IMR-90 (cell line): ENCODE data around the gene ZNF593. TPM values are rescaled to one million over a fixed set of nuclear protein-coding genes. Genes with fewer than 3 reads are reported as not detected.

Source experiments
- ATAC-seq: fragments of 200-7000 bp; cut with Tn5 transposase; 2 replicates; pipeline ENCODE4 v1.9.1; 2020; ENCODE audit warnings: low read depth, mild to moderate bottlenecking, moderate library complexity
- BruUV-seq: library from RNA; stranded (reverse); fragments of 400-500 nt; replicated peaks from 2 replicates; lab custom pipeline; 2021; lab: Mats Ljungman, UMichigan
- CTCF ChIA-PET: fragments of 300-600 bp; formaldehyde crosslinking; extraction: SDS; loops from one replicate; lab custom pipeline; 2021; ENCODE audit warnings: antibody characterized with exemption; lab: Yijun Ruan, JAX
- POLR2A ChIA-PET: fragments of 300-600 bp; sonication (Branson Sonifier 250); formaldehyde crosslinking; loops from one replicate; lab custom pipeline; 2022; ENCODE audit warnings: antibody characterized with exemption; ENCODE audit not compliant: unreplicated experiment; lab: Charles Lee
- DNase-seq: peaks from one replicate; pipeline ENCODE4 v3.0.0; 2013
- H2AFZ ChIP-seq: replicated peaks from 2 replicates; pipeline ENCODE3; 2013; ENCODE audit warnings: low read length, mild to moderate bottlenecking; ENCODE audit not compliant: poor library complexity
- H2AK5ac ChIP-seq: 2 replicates; pipeline ENCODE4 v1.6.1; 2013; ENCODE audit warnings: low read depth, low read length, inconsistent platforms
- H2AK9ac ChIP-seq: replicated peaks from 2 replicates; pipeline ENCODE3; 2013; ENCODE audit warnings: mild to moderate bottlenecking, low read depth, low read length, moderate library complexity; ENCODE audit not compliant: poor library complexity
- H2BK120ac ChIP-seq: 2 replicates; pipeline ENCODE4 v1.6.1; 2013; ENCODE audit warnings: low read depth, low read length, inconsistent platforms
- H2BK15ac ChIP-seq: 3 replicates; pipeline ENCODE4 v1.6.1; 2013; ENCODE audit warnings: low read depth, low read length, inconsistent platforms
- H2BK20ac ChIP-seq: 2 replicates; pipeline ENCODE4 v1.6.1; 2013; ENCODE audit warnings: low read depth, mild to moderate bottlenecking, inconsistent platforms, low read length, moderate library complexity
- H2BK5ac ChIP-seq: 2 replicates; pipeline ENCODE4 v1.6.1; 2013; ENCODE audit warnings: mild to moderate bottlenecking, low read depth, low read length, inconsistent platforms; ENCODE audit not compliant: poor library complexity, severe bottlenecking
- H3K14ac ChIP-seq: replicated peaks from 2 replicates; pipeline ENCODE4 v1.6.1; 2013; ENCODE audit warnings: low read depth, low read length, inconsistent platforms
- H3K18ac ChIP-seq: 2 replicates; pipeline ENCODE4 v1.6.1; 2013; ENCODE audit warnings: low read depth, low read length, control low read depth
- H3K23ac ChIP-seq: 2 replicates; pipeline ENCODE4 v1.6.1; 2013; ENCODE audit warnings: low read depth, low read length, inconsistent platforms
- H3K27ac ChIP-seq: 2 replicates; pipeline ENCODE4 v1.5.1; 2013; ENCODE audit warnings: mild to moderate bottlenecking, control low read depth, low read length; ENCODE audit not compliant: insufficient read depth
- H3K27me3 ChIP-seq: 2 replicates; pipeline ENCODE4 v1.6.1; 2013; ENCODE audit warnings: low read length; ENCODE audit not compliant: control insufficient read depth, insufficient read depth
- H3K36me3 ChIP-seq: 2 replicates; pipeline ENCODE4 v1.6.1; 2013; ENCODE audit warnings: low read length, mixed read lengths; ENCODE audit not compliant: control insufficient read depth, insufficient read depth
- H3K4ac ChIP-seq: 2 replicates; pipeline ENCODE4 v1.6.1; 2013; ENCODE audit warnings: low read depth, low read length, inconsistent platforms
- H3K4me1 ChIP-seq: 2 replicates; pipeline ENCODE4 v1.6.1; 2013; ENCODE audit warnings: low read length, mixed read lengths; ENCODE audit not compliant: control insufficient read depth, insufficient read depth
- H3K4me2 ChIP-seq: 2 replicates; pipeline ENCODE4 v1.6.1; 2013; ENCODE audit warnings: low read depth, mild to moderate bottlenecking, control low read depth, low read length, moderate library complexity
- H3K4me3 ChIP-seq: 2 replicates; pipeline ENCODE4 v1.5.1; 2013; ENCODE audit warnings: low read depth, mild to moderate bottlenecking, control low read depth, low read length, moderate library complexity; ENCODE audit not compliant: insufficient read depth
- H3K56ac ChIP-seq: 2 replicates; pipeline ENCODE4 v1.6.1; 2013; ENCODE audit warnings: low read length, inconsistent platforms; ENCODE audit not compliant: insufficient read depth; ENCODE audit errors: extremely low read depth
- H3K79me1 ChIP-seq, 2 experiments: 2 replicates each; pipeline ENCODE4 v1.6.1; 2013; ENCODE audit warnings: low read length in 2 of 2, inconsistent platforms in 1 of 2, low read depth in 1 of 2
- H3K9ac ChIP-seq: 2 replicates; pipeline ENCODE4 v1.6.1; 2013; ENCODE audit warnings: low read depth, low read length, control low read depth
- H3K9me1 ChIP-seq: 2 replicates; pipeline ENCODE4 v1.6.1; 2013; ENCODE audit warnings: low read length, inconsistent platforms; ENCODE audit not compliant: insufficient read depth
- H3K9me3 ChIP-seq: 2 replicates; pipeline ENCODE4 v1.6.1; 2013; ENCODE audit warnings: low read length; ENCODE audit not compliant: control insufficient read depth, insufficient read depth
- H4K20me1 ChIP-seq: 2 replicates; pipeline ENCODE4 v1.6.1; 2013; ENCODE audit warnings: low read length, inconsistent platforms; ENCODE audit not compliant: insufficient read depth
- H4K5ac ChIP-seq: 2 replicates; pipeline ENCODE4 v1.6.1; 2013; ENCODE audit warnings: mild to moderate bottlenecking, low read depth, low read length, control low read depth
- H4K8ac ChIP-seq, 2 experiments: 2 replicates each; pipeline ENCODE4 v1.6.1; 2013; ENCODE audit warnings: low read depth in 2 of 2, low read length in 2 of 2, control low read depth in 1 of 2, inconsistent platforms in 1 of 2
- H4K91ac ChIP-seq: 2 replicates; pipeline ENCODE4 v1.6.1; 2013; ENCODE audit warnings: low read depth, low read length, inconsistent platforms; ENCODE audit not compliant: insufficient read depth
- FOS ChIP-seq: fragments of 150-350 bp; IDR thresholded peaks from 2 replicates; pipeline ENCODE4 v1.6.1; 2016; ENCODE audit warnings: low read depth, low read length
- MAFK ChIP-seq: IDR thresholded peaks from 2 replicates; pipeline ENCODE4 v1.6.1; 2012; ENCODE audit warnings: low read depth, low read length, improper control_type of control experiment
- RAD21 ChIP-seq: IDR thresholded peaks from 2 replicates; pipeline ENCODE4 v1.6.1; 2012; ENCODE audit warnings: low read length, improper control_type of control experiment
- RCOR1 ChIP-seq: IDR thresholded peaks from 2 replicates; pipeline ENCODE4 v1.6.1; 2012; ENCODE audit warnings: mild to moderate bottlenecking, low read length, improper control_type of control experiment; ENCODE audit not compliant: insufficient replicate concordance
- WGBS, 2 experiments: methylation state at CpG; one replicate each; pipeline versions ENCODE4 v1.1.5 to v1.1.7; 2013; ENCODE audit warnings: missing lambda C conversion rate in 2 of 2; ENCODE audit not compliant: insufficient read length in 1 of 2; ENCODE audit errors: extremely low coverage in 2 of 2; 5-methylcytosine and 5-hydroxymethylcytosine counted together
- dilution Hi-C: fragments of 300-500 bp; cut with HindIII; formaldehyde crosslinking; loops from one replicate; pipeline ENCODE4 v1.14.3; 2018; ENCODE audit warnings: low sequenced_read_pairs; ENCODE audit not compliant: unreplicated experiment
- in situ Hi-C: fragments of 300-500 bp; cut with MboI; formaldehyde crosslinking; loops from 3 replicates; pipeline ENCODE4 v1.14.3; 2019; ENCODE audit warnings: low sequenced_read_pairs, inconsistent platforms, mixed read lengths
- intact Hi-C: fragments of 100-400 bp; cut with micrococcal nuclease; formaldehyde crosslinking; loops from 2 replicates; pipeline ENCODE4 v1.10.0; 2022
- polyA plus RNA-seq, 3 experiments: library from polyadenylated mRNA; depleted of rRNA; stranded (reverse); fragments of >200 nt; gene quantifications; 2 replicates each; pipeline ENCODE4 v1.2.3, GENCODE V29; 2012; ENCODE audit warnings: low replicate concordance in 1 of 3
- total RNA-seq: library from RNA; depleted of rRNA; stranded (reverse); fragments of >200 nt; gene quantifications from 2 replicates; pipeline ENCODE4 v1.2.3, GENCODE V29; 2012

The ZNF593 gene
- total and polyA plus RNA-seq, 2 of the 4 experiments (the other 2 are of a cell fraction): 22.2 to 57.7 TPM

DNA sequence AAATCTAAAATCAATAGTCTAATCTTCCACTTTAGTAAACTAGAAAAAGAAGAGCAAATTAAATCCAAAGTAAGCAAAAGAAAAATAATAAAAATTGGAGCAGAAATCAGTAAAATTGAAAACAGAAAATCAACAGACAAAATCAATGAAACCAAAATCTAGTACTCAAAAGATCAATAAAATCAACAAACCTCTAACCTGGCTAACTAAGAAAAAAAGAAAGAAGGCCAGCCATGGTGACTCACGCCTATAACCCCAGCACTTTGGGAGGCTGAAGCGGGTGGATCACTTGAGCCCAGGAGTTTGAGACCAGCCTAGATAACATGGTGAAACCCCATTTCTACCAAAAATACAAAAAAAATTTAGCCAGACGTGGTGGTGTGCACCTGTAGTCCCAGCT lies 35.2 kb upstream of the ZNF593 start:
- Histone ChIP-seq H3K79me1 (no peaks in the 10 kb centered on the region), H3K9me1 (no peaks in the 10 kb centered on the region), H3K27me3 (peaks cover 8% of the 10 kb centered on the region), H2AFZ (no peak overlapping the region), H2AK5ac (no peak overlapping the region), H3K9me3 (no peaks in the 10 kb centered on the region), H3K4me2 (no peak overlapping the region), H3K56ac (no peak overlapping the region), H4K91ac (no peak overlapping the region), H2AK9ac (no peak overlapping the region), H3K4ac (no peak overlapping the region), H3K18ac (no peak overlapping the region), H2BK15ac (no peak overlapping the region), H3K4me3 (no peak overlapping the region), H4K8ac (no peak overlapping the region), H2BK120ac (no peak overlapping the region), H3K14ac (no peak overlapping the region), H3K36me3 (no peaks in the 10 kb centered on the region), H3K27ac (no peak overlapping the region), H3K4me1 (no peaks in the 10 kb centered on the region), H3K9ac (no peak overlapping the region), H2BK20ac (no peak overlapping the region), H4K5ac (no peak overlapping the region), H4K20me1 (no peaks in the 10 kb centered on the region), H2BK5ac (no peak overlapping the region), H3K23ac (no peak overlapping the region)
- ATAC-seq: no peak
- DNase-seq: no peak
- BruUV-seq: no TSS peak
- no CpG with 5 or more reads among the region's 3 CpGs for WGBS, 2 experiments
- intact Hi-C loops: no loop called here
- in situ Hi-C loops: no loop called here
- TF ChIP-seq RCOR1 (no peak), FOS (no peak), MAFK (no peak), RAD21 (no peak)
- dilution Hi-C loops: no loop called here
- POLR2A ChIA-PET: no interaction called here
- CTCF ChIA-PET: interaction anchor here (0.6 kb wide), 1 partner anchor 14 kb away, joined by 3 read pairs; no protein-coding TSS in a partner anchor
